ENCODE measurements around the gene EFHD2. TPM values are rescaled to one million over a fixed set of nuclear protein-coding genes. Genes with fewer than 3 reads are reported as not detected.

The EFHD2 gene
- polyA plus RNA-seq, 1 donor from 2014 or later: 81.8 TPM

- no peaks in the 10 kb centered on the region for H3K36me3 Mint-ChIP-seq
- peaks cover 0 to 2% (median 0%) of the 10 kb centered on the region in 3 donors for H3K9me3 Mint-ChIP-seq
- H3K4me1 Mint-ChIP-seq: peaks cover 4 to 9% (median 4%) of the 10 kb centered on the region in 3 donors
- no peak overlapping the region for H3K27ac Mint-ChIP-seq
- H3K4me3 Mint-ChIP-seq: peak overlapping the region in 1 of 4 donors; percentile 18
- no peaks in the 10 kb centered on the region for H3K27me3 Mint-ChIP-seq
These were observed 8.2 kb upstream of the EFHD2 start for GRCh38 chr1:15401391-15402055.

GRCh38 chr1:15402809-15403450, 6.8 kb upstream of the EFHD2 start:
- H3K4me1 Mint-ChIP-seq: peaks cover 4 to 9% (median 4%) of the 10 kb centered on the region in 3 donors
- no peaks in the 10 kb centered on the region for H3K27me3 Mint-ChIP-seq
- H3K9me3 Mint-ChIP-seq: peaks cover 0 to 2% (median 0%) of the 10 kb centered on the region in 3 donors
- H3K27ac Mint-ChIP-seq: peak overlapping the region in 2 of 3 donors; percentile 15 to 73
- H3K36me3 Mint-ChIP-seq: no peaks in the 10 kb centered on the region
- H3K4me3 Mint-ChIP-seq: no peak overlapping the region

GRCh38 chr1:15403962-15404580, 5.6 kb upstream of the EFHD2 start:
- no peaks in the 10 kb centered on the region for H3K36me3 Mint-ChIP-seq
- H3K27me3 Mint-ChIP-seq: no peaks in the 10 kb centered on the region
- peak overlapping the region in 1 of 3 donors; percentile 60 for H3K27ac Mint-ChIP-seq
- peaks cover 5 to 9% (median 7%) of the 10 kb centered on the region in 3 donors for H3K4me1 Mint-ChIP-seq
- peak overlapping the region in 1 of 4 donors; percentile 39 for H3K4me3 Mint-ChIP-seq
- H3K9me3 Mint-ChIP-seq: peaks cover 0 to 2% (median 0%) of the 10 kb centered on the region in 3 donors

- no peaks in the 10 kb centered on the region for H3K9me3 Mint-ChIP-seq
- H3K4me3 Mint-ChIP-seq: peak overlapping the region in 2 of 4 donors; percentile 64 to 81
- H3K27me3 Mint-ChIP-seq: no peaks in the 10 kb centered on the region
- peaks cover 8 to 11% (median 10%) of the 10 kb centered on the region in 3 donors for H3K4me1 Mint-ChIP-seq
- H3K27ac Mint-ChIP-seq: peak overlapping the region in 2 of 3 donors; percentile 53 to 63
- no peaks in the 10 kb centered on the region for H3K36me3 Mint-ChIP-seq
These were observed 4.4 kb upstream of the EFHD2 start for GRCh38 chr1:15405106-15405850.

- Mint-ChIP-seq H3K9me3 (no peaks in the 10 kb centered on the region), H3K4me1 (peaks cover 11 to 18% (median 13%) of the 10 kb centered on the region in 3 donors), H3K27me3 (no peaks in the 10 kb centered on the region), H3K4me3 (peak overlapping the region in 3 of 4 donors; percentile 9 to 55 (median 27)), H3K27ac (peak overlapping the region in 2 of 3 donors; percentile 85 to 94), H3K36me3 (no peaks in the 10 kb centered on the region)
These were observed 2.8 kb upstream of the EFHD2 start for GRCh38 chr1:15406614-15407559.

GRCh38 chr1:15407580-15407979, 2.1 kb upstream of the EFHD2 start:
- Mint-ChIP-seq H3K4me1 (peaks cover 13 to 18% (median 14%) of the 10 kb centered on the region in 3 donors), H3K36me3 (no peaks in the 10 kb centered on the region), H3K27me3 (no peaks in the 10 kb centered on the region)

GRCh38 chr1:15408890-15409387, 749 bp upstream of the EFHD2 start:
- Mint-ChIP-seq H3K36me3 (no peaks in the 10 kb centered on the region), H3K9me3 (no peaks in the 10 kb centered on the region), H3K4me3 (peak overlapping the region; percentile 55 to 98 (median 78)), H3K27me3 (no peaks in the 10 kb centered on the region), H3K27ac (peak overlapping the region; percentile 84 to 94 (median 85)), H3K4me1 (peaks cover 13 to 20% (median 19%) of the 10 kb centered on the region in 3 donors)

More at GRCh38 chr1:15407580-15407979, 2.1 kb upstream of the EFHD2 start:
- Mint-ChIP-seq H3K4me3 (peak overlapping the region in 2 of 4 donors; percentile 55 to 72), H3K9me3 (no peaks in the 10 kb centered on the region), H3K27ac (peak overlapping the region; percentile 33 to 94 (median 85))

- no peaks in the 10 kb centered on the region for H3K27me3 Mint-ChIP-seq
These were observed 665 bp downstream of the EFHD2 start for GRCh38 chr1:15410223-15410883.

GRCh38 chr1:15410884-15411245, 1.2 kb downstream of the EFHD2 start:
- H3K4me1 Mint-ChIP-seq: peaks cover 27 to 32% (median 32%) of the 10 kb centered on the region in 3 donors
- H3K4me3 Mint-ChIP-seq: peak overlapping the region; percentile 88 to 98 (median 92)
- H3K9me3 Mint-ChIP-seq: no peaks in the 10 kb centered on the region
- H3K27ac Mint-ChIP-seq: peak overlapping the region; percentile 76 to 96 (median 87)
- no peaks in the 10 kb centered on the region for H3K36me3 Mint-ChIP-seq
- no peaks in the 10 kb centered on the region for H3K27me3 Mint-ChIP-seq

More at GRCh38 chr1:15410223-15410883, 665 bp downstream of the EFHD2 start:
- Mint-ChIP-seq H3K4me1 (peaks cover 23 to 28% (median 27%) of the 10 kb centered on the region in 3 donors), H3K9me3 (no peaks in the 10 kb centered on the region), H3K36me3 (no peaks in the 10 kb centered on the region), H3K27ac (peak overlapping the region; percentile 87 to 96 (median 92)), H3K4me3 (peak overlapping the region; percentile 88 to 98 (median 92))

GRCh38 chr1:15411593-15412137, 2.0 kb downstream of the EFHD2 start:
- H3K9me3 Mint-ChIP-seq: no peaks in the 10 kb centered on the region
- peak overlapping the region; percentile 88 to 98 (median 92) for H3K4me3 Mint-ChIP-seq
- peaks cover 35 to 40% (median 40%) of the 10 kb centered on the region in 3 donors for H3K4me1 Mint-ChIP-seq
- peak overlapping the region; percentile 91 to 96 (median 94) for H3K27ac Mint-ChIP-seq
- no peaks in the 10 kb centered on the region for H3K36me3 Mint-ChIP-seq
- H3K27me3 Mint-ChIP-seq: no peaks in the 10 kb centered on the region

- H3K9me3 Mint-ChIP-seq: no peaks in the 10 kb centered on the region
- H3K36me3 Mint-ChIP-seq: no peaks in the 10 kb centered on the region
- no peaks in the 10 kb centered on the region for H3K27me3 Mint-ChIP-seq
- H3K4me1 Mint-ChIP-seq: peaks cover 42 to 46% (median 45%) of the 10 kb centered on the region in 3 donors
- H3K27ac Mint-ChIP-seq: peak overlapping the region; percentile 91 to 96 (median 94)
- H3K4me3 Mint-ChIP-seq: peak overlapping the region; percentile 88 to 98 (median 92)
These were observed 2.6 kb downstream of the EFHD2 start for GRCh38 chr1:15412175-15412800.

- Mint-ChIP-seq H3K27ac (peak overlapping the region; percentile 53 to 91 (median 64)), H3K4me3 (peak overlapping the region in 2 of 4 donors; percentile 88 to 96), H3K36me3 (no peaks in the 10 kb centered on the region), H3K27me3 (no peaks in the 10 kb centered on the region), H3K4me1 (peaks cover 47 to 51% (median 49%) of the 10 kb centered on the region in 3 donors), H3K9me3 (no peaks in the 10 kb centered on the region)
These were observed 3.2 kb downstream of the EFHD2 start for GRCh38 chr1:15412843-15413242.

Measured in IgD-negative memory B cell (primary cell).